Central memory CD4-positive, alpha-beta T cell (primary cell): ENCODE data around the gene THAP5.
"Not testable (repeated sequence)": the region's sequence is repeated elsewhere in the genome, so short reads cannot be mapped to it uniquely, and the experiment has no call there.

ENCODE experiments used
- DNase-seq: peaks from one replicate; pipeline ENCODE4 v3.0.0; 2022

Gene THAP5

DNA sequence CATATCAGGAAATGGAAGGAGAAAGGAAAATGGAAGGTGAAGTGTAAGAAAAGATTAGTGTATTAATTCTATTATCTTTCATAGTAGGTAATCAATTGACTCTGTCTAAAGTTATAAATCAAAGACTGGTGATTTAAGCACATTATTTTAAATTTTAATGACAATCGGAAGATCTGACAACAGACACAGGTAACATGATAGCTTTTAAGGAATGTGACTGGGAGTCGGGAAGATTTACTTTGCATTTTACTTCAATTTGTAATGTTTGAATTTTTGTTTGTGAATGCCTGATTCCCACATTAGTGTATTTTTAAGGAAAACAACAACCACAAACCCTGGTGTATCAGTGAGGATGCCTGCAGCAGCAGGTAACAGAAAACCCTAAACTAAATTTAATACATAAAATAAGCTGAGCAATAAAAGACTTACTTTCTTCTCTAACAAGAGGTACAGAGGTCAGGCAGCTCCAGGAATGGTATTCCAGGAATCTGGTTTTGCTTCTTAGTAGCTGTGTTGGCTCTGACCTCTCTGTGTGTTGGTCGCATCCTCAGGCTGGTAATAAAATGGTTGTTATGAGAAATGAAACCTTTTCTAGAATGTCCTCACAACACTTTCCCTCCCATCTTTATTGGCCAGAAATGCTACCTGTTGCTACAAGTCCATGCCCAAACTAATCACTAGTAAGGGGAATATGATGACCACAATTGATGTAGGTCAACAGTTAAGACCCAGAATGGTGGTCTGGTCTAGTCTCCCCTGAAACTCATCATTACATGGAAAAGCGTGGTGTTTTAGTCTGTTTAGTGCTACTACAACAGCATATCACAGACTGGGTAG is 12.4 kb upstream of the THAP5 start:
- DNase-seq, result no peak

- no peak for DNase-seq
Measured at GRCh38 chr7:108580298-108580697, 10.8 kb upstream of the THAP5 start.

DNA sequence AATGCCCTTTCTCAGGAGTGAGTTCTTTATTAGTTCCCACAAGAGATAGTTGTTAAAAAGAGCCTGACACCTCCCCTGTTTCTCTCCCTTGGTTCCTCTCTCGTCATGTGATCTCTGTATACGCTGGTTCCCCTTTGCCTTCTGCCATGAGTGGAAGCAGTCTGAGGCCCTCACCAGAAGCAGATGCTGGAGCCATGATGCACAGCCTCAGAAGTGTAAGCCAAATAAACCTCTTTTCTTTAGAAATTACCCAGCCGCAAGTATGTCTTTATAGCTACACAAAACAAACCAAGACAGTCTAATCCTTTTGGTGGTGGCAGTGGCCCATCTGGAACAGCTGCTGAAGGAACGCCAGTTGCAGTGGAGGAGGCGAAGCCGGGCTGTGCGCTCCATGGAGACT is 9.4 kb upstream of the THAP5 start:
- DNase-seq, result no peak

- no peak for DNase-seq
Measured at GRCh38 chr7:108576116-108576515, 6.6 kb upstream of the THAP5 start.

DNA sequence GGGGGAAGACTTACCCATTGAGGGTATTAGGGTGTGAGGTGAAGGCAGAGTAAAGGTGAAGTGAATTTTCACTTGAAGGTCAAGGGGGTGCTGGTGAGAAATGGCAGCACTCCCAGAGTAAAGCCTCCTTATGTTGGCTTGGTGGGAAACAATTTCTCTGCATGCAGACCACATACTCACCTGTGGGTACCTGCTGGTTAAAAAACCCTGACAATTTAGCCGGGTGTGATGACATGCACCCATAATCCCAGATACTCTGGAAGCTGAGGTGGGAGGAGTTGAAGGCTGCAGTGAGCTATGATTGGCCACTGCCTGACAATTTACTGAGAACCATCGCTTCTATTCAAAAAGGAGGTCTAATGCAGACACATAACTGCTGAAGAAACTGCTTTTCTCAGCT is 5.7 kb upstream of the THAP5 start:
- DNase-seq, result no peak

DNA sequence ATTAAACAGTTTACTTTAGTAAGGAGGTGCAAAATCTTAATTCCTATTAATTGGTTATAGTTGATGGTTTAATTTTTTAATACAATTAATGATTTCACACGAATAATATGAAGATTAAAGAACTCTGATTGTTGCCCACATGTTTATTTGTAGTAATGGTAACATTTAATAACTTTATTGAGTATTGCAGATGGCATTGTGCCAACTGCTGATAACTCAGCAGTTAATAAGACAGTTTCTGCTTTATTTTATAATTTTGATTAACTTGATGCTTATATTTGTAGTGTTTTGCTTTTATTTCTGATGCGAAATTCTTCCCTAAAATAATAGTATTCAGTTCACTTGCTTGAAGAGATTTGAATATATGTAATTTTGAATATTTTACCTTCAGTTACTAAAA is 3.0 kb upstream of the THAP5 start:
- no peak for DNase-seq

- peak; percentile 55 for DNase-seq
Measured at GRCh38 chr7:108570146-108570755, 745 bp upstream of the THAP5 start.

DNA sequence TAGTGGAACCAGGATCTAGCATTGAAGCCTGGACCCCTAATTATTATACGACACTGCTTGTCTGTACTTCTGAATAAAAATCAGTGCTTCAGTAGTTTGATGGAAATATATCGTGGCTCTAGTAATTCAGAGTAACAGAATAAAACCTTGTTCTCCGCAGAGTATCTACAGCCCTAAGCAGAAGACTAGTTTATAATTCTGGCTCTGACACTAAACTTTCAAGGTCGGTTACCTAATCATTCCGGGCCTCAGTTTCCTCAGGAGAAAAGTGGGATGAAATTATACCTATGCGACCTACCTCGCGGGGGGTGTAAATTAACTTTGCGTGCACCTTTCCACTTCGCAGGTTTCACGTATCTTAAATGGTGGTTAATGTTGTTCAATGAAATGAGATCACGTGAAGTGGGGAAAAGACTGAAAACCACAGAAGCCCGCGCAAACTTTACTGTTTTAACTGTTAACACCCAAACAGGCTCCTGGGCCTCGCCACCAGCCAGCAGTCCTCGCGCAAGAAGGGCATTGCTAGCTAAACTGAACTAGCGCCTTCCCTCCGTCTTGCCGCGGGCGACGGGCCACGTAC is 615 bp downstream of the THAP5 start:
- DNase-seq, result no peak

- no peak for DNase-seq
Measured at GRCh38 chr7:108565987-108566386, 3.5 kb downstream of the THAP5 start.

- DNase-seq, result no peak
Measured at GRCh38 chr7:108561047-108561619, 8.4 kb downstream of the THAP5 start.

DNA sequence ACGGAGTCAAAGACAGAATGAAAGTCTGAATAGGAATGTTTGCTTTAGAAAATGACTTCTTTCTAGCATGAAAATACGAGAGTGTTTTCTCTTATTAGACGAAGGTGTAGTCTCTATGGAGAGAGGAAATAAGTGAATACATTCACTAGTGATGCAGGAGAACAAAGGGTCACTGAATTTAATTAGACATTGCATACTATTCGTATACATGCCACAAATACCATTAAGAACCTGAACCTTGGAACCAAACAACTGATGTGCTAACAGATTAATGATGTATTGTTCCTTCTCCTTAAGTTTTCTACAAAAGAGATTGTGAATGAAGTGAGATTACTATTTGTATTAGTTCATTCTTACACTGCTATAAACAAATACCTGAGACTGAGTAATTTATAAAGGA is 10.3 kb downstream of the THAP5 start:
- no peak for DNase-seq

- DNase-seq, result no peak
Measured at GRCh38 chr7:108557617-108558016, 11.9 kb downstream of the THAP5 start.

GRCh38 chr7:108557191-108557590 is 12.3 kb downstream of the THAP5 start:
- no peak for DNase-seq

DNA sequence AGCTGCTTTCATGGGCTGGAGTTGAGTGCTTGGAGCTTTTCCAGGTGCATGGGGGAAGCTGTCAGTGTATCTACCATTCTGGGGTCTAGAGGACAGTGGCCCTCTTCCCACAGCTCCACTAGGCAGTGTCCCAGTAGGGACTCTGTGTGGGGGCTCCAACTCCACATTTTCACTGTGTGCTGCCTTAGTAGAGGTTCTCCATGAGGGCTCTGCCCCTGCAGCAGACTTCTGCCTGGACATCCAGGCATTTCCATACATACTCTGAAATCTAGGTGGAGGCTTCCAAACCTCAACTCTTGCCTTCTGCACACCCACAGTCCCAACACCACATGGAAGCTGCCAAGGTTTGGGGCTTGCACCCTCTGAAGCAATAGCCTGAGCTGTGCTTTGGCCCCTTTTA is 12.8 kb downstream of the THAP5 start:
- DNase-seq, result not testable (repeated sequence)

- DNase-seq, result not testable (repeated sequence)
Measured at GRCh38 chr7:108548141-108548896, 21.2 kb downstream of the THAP5 start.

DNA sequence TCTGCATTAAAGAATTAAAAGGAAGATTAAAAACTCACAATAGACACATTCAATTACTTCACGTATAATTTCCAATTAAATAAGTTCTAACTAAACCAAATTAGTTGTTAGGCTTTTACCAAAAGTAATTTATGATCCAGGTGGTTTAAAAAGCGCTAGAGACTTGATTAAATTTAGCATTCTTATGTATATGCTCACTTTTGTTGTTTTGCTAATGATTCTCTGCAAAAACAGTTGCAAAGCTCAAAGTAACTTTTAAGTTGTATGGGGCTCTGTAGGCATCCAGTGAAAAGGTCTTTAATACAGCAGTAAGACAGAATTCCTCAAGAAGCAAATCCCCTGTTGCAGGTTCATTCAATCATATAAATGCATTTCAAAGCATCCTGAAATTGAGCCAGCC is 28.0 kb downstream of the THAP5 start:
- DNase-seq, result no peak

- DNase-seq, result not testable (repeated sequence)
Measured at GRCh38 chr7:108538685-108539084, 30.8 kb downstream of the THAP5 start.

DNA sequence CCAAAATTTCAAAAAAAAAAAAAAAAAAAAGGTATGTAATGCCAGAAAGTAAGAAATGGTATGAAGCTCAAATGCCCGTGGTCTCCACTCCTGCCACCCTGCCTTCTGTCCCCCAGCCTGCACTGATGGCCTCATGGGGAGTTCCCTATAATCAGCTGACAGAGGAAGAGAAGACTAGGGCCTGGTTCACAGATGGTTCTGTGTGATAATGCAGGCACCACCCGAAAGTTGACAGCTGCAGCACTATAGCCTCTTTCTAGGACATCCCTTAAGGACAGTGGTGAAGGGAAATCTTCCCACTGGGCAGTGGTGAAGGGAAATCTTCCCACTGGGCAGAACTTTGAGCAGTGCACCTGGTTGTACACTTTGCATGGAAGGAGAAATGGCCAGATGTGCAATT is 31.3 kb downstream of the THAP5 start:
- DNase-seq, result not testable (repeated sequence)

DNA sequence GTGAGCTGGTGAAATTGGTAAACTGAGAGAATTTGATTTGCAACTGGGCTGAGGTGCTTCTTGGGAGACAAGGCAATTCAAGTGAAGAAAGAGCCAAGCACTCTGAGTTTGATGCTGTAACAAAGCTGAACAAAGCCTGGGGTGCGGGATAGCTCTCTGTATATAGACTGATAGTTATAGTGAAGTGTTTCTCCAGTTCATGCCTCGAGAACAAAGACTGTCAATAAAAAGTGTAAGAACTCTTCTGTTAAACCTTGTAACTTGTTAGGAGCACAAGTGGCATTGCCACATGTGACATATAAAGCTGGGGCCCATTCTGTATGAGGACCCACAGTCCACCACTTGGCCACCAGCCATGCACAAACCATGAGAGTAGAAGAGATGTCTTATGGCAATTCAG is 32.3 kb downstream of the THAP5 start:
- no peak for DNase-seq

GRCh38 chr7:108535744-108536143 is 33.8 kb downstream of the THAP5 start:
- DNase-seq, result no peak

- no peak for DNase-seq
Measured at GRCh38 chr7:108535257-108535656, 34.2 kb downstream of the THAP5 start.

GRCh38 chr7:108533712-108534111 is 35.8 kb downstream of the THAP5 start:
- no peak for DNase-seq

DNA sequence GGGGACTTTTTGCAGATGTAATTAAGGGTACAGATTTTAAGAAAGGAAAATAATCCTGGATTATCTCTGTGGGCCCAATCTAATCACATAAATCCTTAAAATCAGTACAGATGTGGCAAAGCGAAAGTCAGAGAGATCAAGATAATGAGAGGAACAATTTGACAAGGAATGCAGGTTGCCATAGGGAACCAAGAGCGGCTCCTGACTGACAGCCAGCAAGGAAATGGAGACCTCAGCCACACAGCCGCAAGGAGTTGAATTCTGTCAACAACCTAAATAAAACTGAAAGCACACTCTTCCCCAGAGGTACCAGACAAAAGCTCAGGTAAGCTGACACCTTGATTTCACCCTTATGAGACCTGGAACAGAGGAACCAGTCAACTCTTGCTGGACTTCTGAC is 40.2 kb downstream of the THAP5 start:
- no peak for DNase-seq
